ENCODE data around the gene CCL24. TPM values are rescaled to one million over a fixed set of nuclear protein-coding genes. Genes with fewer than 3 reads are reported as not detected.

The CCL24 gene
- total and polyA plus RNA-seq, 2 donors (not counting 3 experiments of a cell fraction or from before 2014, with no cell fraction given): not detected

DNA sequence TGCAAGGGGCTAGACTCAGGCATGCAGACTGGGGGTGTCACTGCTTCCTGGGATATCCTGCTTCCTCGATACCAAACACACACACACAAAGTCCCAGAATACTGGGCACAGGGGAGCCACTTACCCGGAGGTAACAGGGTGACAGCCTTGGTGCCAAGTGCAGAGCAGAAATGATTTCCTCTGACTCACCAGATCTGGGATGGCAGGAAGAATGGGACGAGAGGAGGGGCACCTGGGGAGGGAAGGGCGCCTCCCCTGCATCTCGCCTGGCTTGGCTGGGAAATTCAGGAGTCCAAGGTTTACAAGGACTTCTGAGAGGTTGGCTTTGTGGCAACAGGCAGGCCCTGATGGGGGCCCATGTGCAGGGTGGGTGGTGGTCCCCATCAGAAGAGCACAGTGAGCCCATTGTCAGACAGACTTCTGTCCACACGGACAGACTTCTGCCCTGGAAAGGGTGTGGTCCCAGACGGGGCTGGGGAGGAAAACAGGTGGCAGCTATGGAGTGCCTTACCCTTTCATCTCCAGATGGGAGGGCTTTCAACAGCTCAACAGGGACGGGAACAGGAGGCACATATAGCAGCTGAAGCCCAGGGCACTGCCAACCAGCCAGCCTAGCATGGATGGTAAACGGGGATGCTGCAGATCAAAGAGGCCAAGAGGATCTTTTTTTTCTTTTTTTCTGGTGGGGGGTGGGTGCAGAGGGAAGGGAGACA, 9.7 kb upstream of the CCL24 start:
- Histone ChIP-seq H4K20me1 (replicated peaks; ENCODE audit: control insufficient read depth, extremely low read depth, insufficient read depth, low read length) (no peaks in the 10 kb centered on the region), H3K27ac (ENCODE audit: insufficient read depth, low read depth, low read length) (no peak overlapping the region), H3K9ac (replicated peaks; ENCODE audit: extremely low read depth, insufficient read depth, low read length) (no peak overlapping the region), H3K9me3 (replicated peaks; ENCODE audit: control insufficient read depth, insufficient read depth, low read length) (no peaks in the 10 kb centered on the region), H3K27me3 (ENCODE audit: control insufficient read depth in 2 of 2, insufficient read depth in 2 of 2, low read length in 2 of 2) (no peaks in the 10 kb centered on the region), H3K9me1 (replicated peaks; ENCODE audit: control insufficient read depth, extremely low read depth, insufficient read depth, low read length) (no peaks in the 10 kb centered on the region), H3K4me1 (ENCODE audit: control insufficient read depth, extremely low read depth, insufficient read depth, low read length) (no peaks in the 10 kb centered on the region), H3K36me3 (ENCODE audit: control insufficient read depth in 2 of 2, extremely low read depth in 1 of 2, insufficient read depth in 2 of 2, low read length in 2 of 2) (no peaks in the 10 kb centered on the region), H3K4me2 (ENCODE audit: insufficient read depth, low read length) (no peak overlapping the region), H2AFZ (ENCODE audit: low read depth, low read length) (no peak overlapping the region), H3K4me3 (replicated peaks in 1 of 3; ENCODE audit: insufficient read depth in 1 of 3, low read depth in 1 of 3, low read length in 3 of 3) (no peak overlapping the region), H3K79me2 (ENCODE audit: control insufficient read depth, insufficient read depth, low read length) (no peaks in the 10 kb centered on the region)
- DNase-seq (ENCODE audit: low read depth, low spot score): no peak
- intact Hi-C loops (cut with micrococcal nuclease): no loop called here
- no peak for FAIRE-seq
- ChIA-PET POLR2A (no interaction called here), CTCF (interaction anchor here (0.7 kb wide), 1 partner anchor 43 kb away, joined by 3 read pairs; no protein-coding TSS in a partner anchor)
- dilution Hi-C loops (cut with MboI; ENCODE audit: extremely low pct_ligation_motif_present, low sequenced_read_pairs): no loop called here
- no TSS peak for BruUV-seq (replicated peaks)
- TF ChIP-seq POLR2A (IDR thresholded peaks at IDR 0.05; ENCODE audit: low read depth, low read length) (no peak), JUN (IDR thresholded peaks at IDR 0.05; ENCODE audit: borderline replicate concordance, insufficient read depth, insufficient read length, low read depth) (no peak), EZH2 (IDR thresholded peaks at IDR 0.05; ENCODE audit: borderline replicate concordance, low read depth, low read length, severe bottlenecking) (no peak), POLR2AphosphoS5 (IDR thresholded peaks at IDR 0.05; ENCODE audit: insufficient read depth, low read depth, low read length) (no peak), FOS (IDR thresholded peaks at IDR 0.05; ENCODE audit: borderline replicate concordance, insufficient read depth, low read length) (no peak), MYC (IDR thresholded peaks at IDR 0.05; ENCODE audit: low read depth, low read length) (no peak), GATA2 (IDR thresholded peaks at IDR 0.05; ENCODE audit: insufficient read depth, insufficient read length, low read depth, low read length) (no peak)
- TF ChIP-seq, protein P1, sequence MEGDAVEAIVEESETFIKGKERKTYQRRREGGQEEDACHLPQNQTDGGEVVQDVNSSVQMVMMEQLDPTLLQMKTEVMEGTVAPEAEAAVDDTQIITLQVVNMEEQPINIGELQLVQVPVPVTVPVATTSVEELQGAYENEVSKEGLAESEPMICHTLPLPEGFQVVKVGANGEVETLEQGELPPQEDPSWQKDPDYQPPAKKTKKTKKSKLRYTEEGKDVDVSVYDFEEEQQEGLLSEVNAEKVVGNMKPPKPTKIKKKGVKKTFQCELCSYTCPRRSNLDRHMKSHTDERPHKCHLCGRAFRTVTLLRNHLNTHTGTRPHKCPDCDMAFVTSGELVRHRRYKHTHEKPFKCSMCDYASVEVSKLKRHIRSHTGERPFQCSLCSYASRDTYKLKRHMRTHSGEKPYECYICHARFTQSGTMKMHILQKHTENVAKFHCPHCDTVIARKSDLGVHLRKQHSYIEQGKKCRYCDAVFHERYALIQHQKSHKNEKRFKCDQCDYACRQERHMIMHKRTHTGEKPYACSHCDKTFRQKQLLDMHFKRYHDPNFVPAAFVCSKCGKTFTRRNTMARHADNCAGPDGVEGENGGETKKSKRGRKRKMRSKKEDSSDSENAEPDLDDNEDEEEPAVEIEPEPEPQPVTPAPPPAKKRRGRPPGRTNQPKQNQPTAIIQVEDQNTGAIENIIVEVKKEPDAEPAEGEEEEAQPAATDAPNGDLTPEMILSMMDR (IDR thresholded peaks at IDR 0.05; ENCODE audit: extremely low read depth in 1 of 2, insufficient read depth in 1 of 2, low read depth in 1 of 2, low read length in 2 of 2): no peak
- TF ChIP-seq, protein P2, sequence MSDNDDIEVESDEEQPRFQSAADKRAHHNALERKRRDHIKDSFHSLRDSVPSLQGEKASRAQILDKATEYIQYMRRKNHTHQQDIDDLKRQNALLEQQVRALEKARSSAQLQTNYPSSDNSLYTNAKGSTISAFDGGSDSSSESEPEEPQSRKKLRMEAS (IDR thresholded peaks at IDR 0.05; ENCODE audit: insufficient read depth, insufficient read length): no peak

Measured in endothelial cell of umbilical vein (primary cell).